Measurements from ENCODE around the gene MSI2. TPM values are rescaled to one million over a fixed set of nuclear protein-coding genes. Genes with fewer than 3 reads are reported as not detected.

MSI2 gene
- total and polyA plus RNA-seq, 2 experiments from 2014 or later = 15.7 to 76.4 TPM

DNA sequence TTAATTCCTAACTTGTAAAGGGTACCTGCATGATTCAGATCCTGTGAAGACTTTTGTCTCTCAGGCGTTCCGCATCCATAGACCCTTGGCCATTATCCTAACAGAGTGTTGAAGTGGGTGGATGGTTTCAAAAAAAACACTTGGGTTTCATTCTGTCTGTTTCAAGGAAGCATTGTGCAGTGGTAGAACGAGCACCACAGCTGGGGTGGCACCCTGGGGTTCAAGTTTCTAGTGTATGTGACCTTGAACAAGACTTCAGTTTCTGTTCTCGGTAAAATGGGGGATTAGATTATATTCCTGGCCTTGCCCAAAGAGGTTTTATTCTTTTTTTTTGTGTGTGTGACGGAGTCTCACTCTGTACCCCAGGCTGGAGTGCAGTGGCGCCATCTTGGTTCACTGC lies 74.3 kb downstream of the MSI2 start:
- no peak overlapping the region for H3K4me3 ChIP-seq
- H3K4me1 ChIP-seq (ENCODE audit: low read depth) = peaks cover 7% of the 10 kb centered on the region
- H3K27ac ChIP-seq = no peak overlapping the region
- no peak for DNase-seq (ENCODE audit: low read depth in 1 of 2, low spot score in 1 of 2)
- H3K9me3 ChIP-seq (ENCODE audit: low read depth) = no peaks in the 10 kb centered on the region
- H3K27me3 ChIP-seq = no peaks in the 10 kb centered on the region
- no peaks in the 10 kb centered on the region for H3K36me3 ChIP-seq
- TF ChIP-seq, protein P1, sequence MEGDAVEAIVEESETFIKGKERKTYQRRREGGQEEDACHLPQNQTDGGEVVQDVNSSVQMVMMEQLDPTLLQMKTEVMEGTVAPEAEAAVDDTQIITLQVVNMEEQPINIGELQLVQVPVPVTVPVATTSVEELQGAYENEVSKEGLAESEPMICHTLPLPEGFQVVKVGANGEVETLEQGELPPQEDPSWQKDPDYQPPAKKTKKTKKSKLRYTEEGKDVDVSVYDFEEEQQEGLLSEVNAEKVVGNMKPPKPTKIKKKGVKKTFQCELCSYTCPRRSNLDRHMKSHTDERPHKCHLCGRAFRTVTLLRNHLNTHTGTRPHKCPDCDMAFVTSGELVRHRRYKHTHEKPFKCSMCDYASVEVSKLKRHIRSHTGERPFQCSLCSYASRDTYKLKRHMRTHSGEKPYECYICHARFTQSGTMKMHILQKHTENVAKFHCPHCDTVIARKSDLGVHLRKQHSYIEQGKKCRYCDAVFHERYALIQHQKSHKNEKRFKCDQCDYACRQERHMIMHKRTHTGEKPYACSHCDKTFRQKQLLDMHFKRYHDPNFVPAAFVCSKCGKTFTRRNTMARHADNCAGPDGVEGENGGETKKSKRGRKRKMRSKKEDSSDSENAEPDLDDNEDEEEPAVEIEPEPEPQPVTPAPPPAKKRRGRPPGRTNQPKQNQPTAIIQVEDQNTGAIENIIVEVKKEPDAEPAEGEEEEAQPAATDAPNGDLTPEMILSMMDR (IDR thresholded peaks at IDR 0.05; ENCODE audit: low read depth, low read length) = no peak

DNA sequence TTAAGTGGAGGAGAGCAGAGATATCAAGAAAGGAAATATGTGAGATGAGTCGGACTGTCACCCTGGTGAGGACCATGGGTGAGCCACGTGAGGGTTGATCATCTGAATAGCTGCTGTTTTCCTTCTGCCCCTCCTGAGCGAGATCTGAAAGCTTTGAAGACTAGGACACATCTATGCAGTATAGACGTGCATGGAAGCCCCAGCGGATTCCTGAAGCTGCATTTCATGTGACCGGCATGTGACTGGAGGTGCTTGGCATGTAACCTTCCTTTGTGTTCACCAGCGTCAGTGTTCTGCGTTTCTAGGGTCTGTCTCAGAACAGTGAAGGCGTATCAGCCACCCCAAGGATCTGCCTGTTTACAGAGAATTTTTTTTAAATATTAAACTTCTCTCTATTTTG lies 75.1 kb downstream of the MSI2 start:
- no peaks in the 10 kb centered on the region for H3K9me3 ChIP-seq (ENCODE audit: low read depth)
- H3K4me1 ChIP-seq (ENCODE audit: low read depth) = peaks cover 7% of the 10 kb centered on the region
- no peak for DNase-seq (ENCODE audit: low read depth in 1 of 2, low spot score in 1 of 2)
- no peak overlapping the region for H3K4me3 ChIP-seq
- TF ChIP-seq, protein P1 (IDR thresholded peaks at IDR 0.05; ENCODE audit: low read depth, low read length) = no peak
- H3K36me3 ChIP-seq = no peaks in the 10 kb centered on the region
- H3K27me3 ChIP-seq = no peaks in the 10 kb centered on the region
- peak overlapping the region; percentile 57 for H3K27ac ChIP-seq

DNA sequence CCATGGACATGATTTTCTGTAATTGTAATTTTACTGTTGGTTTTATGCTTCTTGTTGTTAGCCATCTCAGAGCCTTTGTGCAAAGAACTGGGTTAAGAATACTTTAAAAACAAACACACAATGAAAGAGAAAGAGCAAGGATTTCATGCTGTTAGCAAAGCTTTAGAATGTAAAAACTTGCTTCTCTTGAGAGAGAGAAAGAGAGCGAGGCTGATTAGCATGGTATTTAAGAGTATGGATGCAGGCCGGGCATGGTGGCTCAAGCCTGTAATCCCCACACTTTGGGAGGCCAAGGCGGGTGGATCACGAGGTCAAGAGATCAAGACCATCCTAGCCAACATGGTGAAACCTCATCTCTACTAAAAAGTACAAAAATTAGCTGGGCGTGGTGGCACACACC lies 76.2 kb downstream of the MSI2 start:
- H3K36me3 ChIP-seq = no peaks in the 10 kb centered on the region
- peaks cover 7% of the 10 kb centered on the region for H3K4me1 ChIP-seq (ENCODE audit: low read depth)
- no peak overlapping the region for H3K4me3 ChIP-seq
- H3K27me3 ChIP-seq = no peaks in the 10 kb centered on the region
- no peaks in the 10 kb centered on the region for H3K9me3 ChIP-seq (ENCODE audit: low read depth)
- DNase-seq (ENCODE audit: low read depth in 1 of 2, low spot score in 1 of 2) = no peak
- TF ChIP-seq, protein P1 (IDR thresholded peaks at IDR 0.05; ENCODE audit: low read depth, low read length) = no peak
- H3K27ac ChIP-seq = no peak overlapping the region

DNA sequence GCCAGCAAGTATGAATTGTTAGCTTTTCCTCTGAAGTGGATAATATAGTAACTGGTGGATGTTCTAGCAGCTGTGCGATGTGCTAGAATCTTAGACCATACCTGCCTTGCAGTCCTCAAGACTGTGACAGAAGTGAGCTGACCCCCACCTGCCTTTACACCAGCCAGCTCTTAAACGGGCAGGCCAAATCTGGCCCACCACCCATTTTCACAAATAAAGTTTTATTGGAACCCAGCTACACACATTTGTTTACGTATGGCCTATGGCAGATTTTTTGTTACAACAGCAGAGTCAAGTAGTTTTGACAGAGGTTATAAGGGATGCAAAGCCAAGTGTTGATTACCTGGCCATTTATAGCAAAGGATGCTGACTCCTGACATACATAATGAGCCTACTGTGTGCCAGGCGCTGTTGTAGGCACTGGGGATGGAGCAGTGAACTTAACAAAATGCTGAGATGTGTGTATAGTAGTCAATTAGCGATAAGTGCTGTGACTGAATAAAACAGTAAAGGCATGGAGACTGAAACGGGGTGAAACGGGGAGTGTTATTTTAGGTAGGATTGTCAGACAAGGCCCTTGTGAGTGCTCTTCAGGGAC lies 79.0 kb downstream of the MSI2 start:
- H3K36me3 ChIP-seq = no peaks in the 10 kb centered on the region
- no peaks in the 10 kb centered on the region for H3K9me3 ChIP-seq (ENCODE audit: low read depth)
- DNase-seq (ENCODE audit: low read depth in 1 of 2, low spot score in 1 of 2) = no peak
- no peaks in the 10 kb centered on the region for H3K27me3 ChIP-seq
- TF ChIP-seq, protein P1 (IDR thresholded peaks at IDR 0.05; ENCODE audit: low read depth, low read length) = no peak
- H3K4me3 ChIP-seq = no peak overlapping the region
- peaks cover 7% of the 10 kb centered on the region for H3K4me1 ChIP-seq (ENCODE audit: low read depth)
- H3K27ac ChIP-seq = no peak overlapping the region

DNA sequence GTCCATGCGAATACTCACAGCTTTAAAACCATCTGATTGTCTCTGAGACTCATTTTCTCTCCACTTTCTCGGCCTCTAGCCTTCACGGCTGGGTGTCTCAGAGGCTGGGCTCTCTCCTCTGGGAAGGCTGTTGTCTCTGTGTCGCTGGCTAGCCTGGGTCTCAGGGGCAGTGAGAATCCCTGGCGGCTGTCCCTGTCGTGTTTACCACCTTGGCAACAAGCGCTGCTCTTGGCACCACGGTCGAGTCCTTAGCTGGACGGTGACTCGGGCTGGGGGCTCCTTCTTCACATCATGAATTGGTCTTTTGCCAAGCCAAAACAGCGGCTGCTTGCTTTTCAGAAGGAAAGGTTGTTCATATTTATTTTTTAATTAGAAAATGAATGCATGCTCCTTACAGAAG lies 81.1 kb downstream of the MSI2 start:
- no peaks in the 10 kb centered on the region for H3K9me3 ChIP-seq (ENCODE audit: low read depth)
- H3K36me3 ChIP-seq = no peaks in the 10 kb centered on the region
- peaks cover 12% of the 10 kb centered on the region for H3K4me1 ChIP-seq (ENCODE audit: low read depth)
- H3K27me3 ChIP-seq = no peaks in the 10 kb centered on the region
- TF ChIP-seq, protein P1 (IDR thresholded peaks at IDR 0.05; ENCODE audit: low read depth, low read length) = no peak
- no peak for DNase-seq (ENCODE audit: low read depth in 1 of 2, low spot score in 1 of 2)
- H3K4me3 ChIP-seq = no peak overlapping the region
- no peak overlapping the region for H3K27ac ChIP-seq
